Kidney capillary endothelial cell (primary cell): ENCODE measurements around the gene JPT2.
A peak's percentile ranks its signal among the peaks of the same experiment; 100 is the strongest.

ENCODE experiments used
- DNase-seq: peaks from one replicate; pipeline ENCODE4 v3.0.0-alpha.2; 2018; ENCODE audit warnings: low spot score

JPT2 gene

DNA sequence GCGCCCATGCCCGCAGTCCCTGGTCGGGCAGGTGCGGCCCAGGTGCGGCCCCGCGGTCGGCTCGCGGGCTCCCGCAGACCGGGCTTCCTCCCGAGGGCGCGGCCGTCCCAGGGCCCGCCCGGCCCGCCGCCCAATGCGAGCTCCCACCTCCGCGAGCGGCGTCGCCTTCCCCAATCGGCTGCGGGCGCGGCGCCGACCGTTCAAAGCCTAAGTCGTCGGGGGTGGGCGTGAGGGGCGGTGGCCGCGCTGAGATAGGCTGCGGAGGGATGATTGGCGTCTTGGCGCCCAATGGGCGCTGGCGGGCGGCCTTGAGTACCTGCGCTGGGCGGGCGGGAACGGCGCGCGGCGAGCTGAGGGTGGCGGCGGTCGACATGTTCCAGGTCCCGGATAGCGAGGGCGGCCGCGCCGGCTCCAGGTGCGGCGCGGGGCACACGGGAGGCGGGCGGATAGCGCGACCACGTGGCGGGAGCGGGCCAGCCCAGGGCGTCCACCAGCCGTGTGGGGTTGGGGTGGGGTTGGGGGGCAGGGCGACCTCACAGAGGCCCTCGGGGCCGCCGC, at the start of gene JPT2:
JPT2 (plus strand) TSS at position 338 of the 558 bp plus-strand sequence; CDS start at position 372, 34 bp downstream.
- peak; percentile 92 for DNase-seq

DNA sequence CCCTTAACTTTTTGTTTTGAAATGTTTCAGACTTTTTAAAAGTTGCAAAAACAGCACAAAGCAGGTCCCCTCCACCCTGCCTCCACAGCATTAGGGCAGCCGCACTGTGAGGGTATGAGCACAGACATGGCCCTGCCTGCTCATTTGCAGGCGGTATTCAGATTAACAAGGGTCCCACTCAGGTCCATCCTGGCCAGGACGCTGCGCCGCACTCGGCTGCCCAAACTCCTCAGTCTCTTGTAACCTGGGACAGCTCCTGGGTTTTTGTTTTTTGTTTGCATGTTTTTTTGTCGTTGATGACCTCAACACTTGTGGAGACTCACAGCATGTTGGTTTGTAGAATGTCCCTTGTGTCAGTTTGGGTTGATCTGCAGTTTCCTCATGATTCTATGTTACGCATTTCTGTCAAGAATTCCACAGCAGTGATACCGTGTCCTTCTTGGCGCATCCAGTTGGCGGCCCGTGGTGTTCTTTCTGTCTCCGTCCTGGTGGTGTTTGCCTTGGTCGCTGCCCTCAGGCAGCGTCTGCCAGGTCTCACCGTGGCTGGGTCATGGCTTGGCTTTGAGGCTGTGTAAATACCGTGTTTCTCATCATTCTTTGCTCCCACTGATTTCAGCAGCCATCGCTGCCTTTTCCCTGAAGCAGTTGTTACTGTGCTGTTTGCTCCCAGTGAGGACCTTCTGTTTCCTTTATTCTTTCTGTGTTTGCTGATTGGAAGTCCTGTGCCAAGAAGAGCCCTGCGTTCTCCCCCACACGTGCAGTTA, 47.4 kb upstream of the JPT2 start:
- no peak for DNase-seq

- DNase-seq: no peak
Measured at GRCh38 chr16:1631230-1631629, 46.8 kb upstream of the JPT2 start.

GRCh38 chr16:1631931-1632637, 46.0 kb upstream of the JPT2 start:
- DNase-seq: no peak

DNA sequence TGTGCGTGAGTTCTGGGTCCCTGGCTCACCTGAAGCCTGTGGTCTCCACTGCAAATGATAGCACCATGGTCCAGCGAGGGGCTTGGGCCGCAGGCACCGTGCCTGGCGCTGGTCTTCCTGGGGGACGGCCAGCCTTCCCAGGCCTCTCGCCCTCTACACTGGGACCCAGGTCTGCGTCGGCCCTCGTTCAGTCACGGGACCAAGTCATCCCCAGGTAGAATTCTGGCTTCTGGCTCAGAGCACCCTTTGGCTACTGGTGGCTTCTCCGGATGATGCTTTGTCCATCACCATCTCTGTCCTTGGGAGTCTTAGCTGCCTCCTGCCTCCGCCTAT, 45.5 kb upstream of the JPT2 start:
- no peak for DNase-seq

GRCh38 chr16:1633310-1633709, 44.8 kb upstream of the JPT2 start:
- no peak for DNase-seq

- no peak for DNase-seq
Measured at GRCh38 chr16:1634541-1634940, 43.5 kb upstream of the JPT2 start.

GRCh38 chr16:1635070-1635469, 43.0 kb upstream of the JPT2 start:
- no peak for DNase-seq

DNA sequence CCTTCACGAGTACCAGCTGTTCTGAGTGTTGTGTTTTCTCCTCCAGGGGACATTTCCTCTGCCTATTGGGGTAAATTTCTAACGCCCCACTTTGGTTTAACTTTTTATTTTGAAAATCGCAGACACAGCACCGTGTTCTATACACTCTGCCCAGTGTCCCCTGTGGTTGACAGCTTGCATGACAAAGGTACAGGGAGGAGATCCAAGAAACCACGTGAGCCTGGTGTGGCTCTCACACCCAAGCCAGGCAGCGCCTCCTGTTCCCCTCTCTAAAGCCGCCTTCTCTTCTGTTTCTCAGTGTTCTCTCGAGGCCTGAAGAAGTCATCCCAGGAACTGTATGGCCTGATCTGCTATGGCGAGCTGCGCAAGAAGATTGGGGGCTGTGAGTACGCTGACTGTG, 40.6 kb upstream of the JPT2 start:
- DNase-seq: no peak

- no peak for DNase-seq
Measured at GRCh38 chr16:1638757-1639156, 39.3 kb upstream of the JPT2 start.

DNA sequence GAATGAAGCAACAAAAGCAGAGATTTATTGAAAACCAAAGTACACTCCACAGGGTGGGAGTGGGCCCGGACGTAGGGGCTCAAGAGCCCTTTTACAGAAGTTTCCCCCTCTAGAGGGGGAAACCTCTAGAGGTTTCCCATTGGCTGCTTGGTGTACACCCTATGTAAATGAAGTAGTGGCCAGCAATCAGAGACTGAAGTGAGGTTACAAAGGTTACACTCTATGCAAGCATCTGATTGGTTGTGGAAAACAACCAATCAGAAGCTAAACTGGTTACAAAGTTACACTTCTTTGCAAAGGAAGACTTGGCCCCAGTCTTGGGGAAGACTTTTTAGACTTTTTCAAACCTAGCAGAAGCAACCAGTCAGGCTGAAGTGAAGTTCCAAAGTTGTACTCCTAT, 38.8 kb upstream of the JPT2 start:
- no peak for DNase-seq

DNA sequence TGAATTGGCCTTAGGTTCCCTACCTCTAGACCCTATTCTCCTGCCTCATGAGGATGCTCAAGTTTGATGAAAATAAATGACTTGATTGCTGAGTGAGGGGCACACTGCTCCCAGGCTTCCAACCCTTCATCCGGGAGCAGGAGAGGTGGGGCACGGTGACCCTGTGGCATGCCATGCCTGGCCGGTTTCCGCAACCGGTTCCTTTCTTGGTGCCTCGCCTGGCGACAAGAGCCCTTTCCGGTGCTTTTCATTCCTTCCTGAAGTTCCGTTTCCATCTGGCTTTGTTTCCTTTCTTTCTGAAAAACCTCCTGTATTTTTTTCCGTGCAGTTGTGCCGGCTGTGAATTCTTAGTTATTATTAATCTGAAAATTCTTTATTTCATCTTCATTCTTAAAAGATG, 38.2 kb upstream of the JPT2 start:
- peak; percentile 55 for DNase-seq

GRCh38 chr16:1640261-1640941, 37.7 kb upstream of the JPT2 start:
- DNase-seq: peak; percentile 61

GRCh38 chr16:1641261-1641660, 36.8 kb upstream of the JPT2 start:
- no peak for DNase-seq

- DNase-seq: no peak
Measured at GRCh38 chr16:1642148-1642547, 35.9 kb upstream of the JPT2 start.

DNA sequence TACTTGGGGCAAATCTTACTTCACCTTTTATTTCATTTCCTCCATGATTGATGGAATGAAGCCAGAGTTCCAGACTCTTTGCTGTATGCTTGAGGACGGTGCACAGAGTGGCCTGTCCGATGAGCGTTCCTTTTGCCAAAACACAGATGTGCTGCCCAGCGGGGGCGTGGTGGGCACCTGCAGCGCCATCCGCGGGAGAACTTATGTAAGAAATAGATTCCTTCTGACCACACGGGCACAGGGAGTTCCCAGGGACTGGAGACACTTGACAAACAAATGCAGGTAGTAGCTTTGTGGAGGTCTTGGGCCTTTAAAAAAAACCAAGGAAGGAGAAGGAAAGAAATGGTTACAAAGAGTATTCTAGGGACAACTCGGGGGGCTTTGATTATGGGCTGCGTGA, 35.3 kb upstream of the JPT2 start:
- DNase-seq: no peak

DNA sequence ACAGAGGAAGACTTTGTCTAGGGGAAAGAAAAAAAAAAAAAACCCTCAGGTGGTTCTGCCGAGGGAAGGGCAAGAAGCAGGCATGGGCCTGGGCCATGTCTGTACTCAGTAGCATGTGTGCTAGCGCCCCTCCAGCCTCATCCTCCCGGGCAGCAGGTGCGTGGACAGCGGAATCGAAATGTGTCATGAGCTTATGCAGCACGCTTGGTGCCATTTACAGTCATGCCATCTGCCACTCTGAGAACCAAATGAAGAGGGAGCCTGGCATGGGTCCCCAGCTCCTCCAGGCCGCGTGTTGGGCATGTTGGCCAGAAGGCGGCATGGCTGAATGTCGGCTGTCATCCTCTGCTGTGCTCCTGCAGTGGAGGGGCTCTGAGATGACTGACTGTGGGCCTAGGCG, 34.6 kb upstream of the JPT2 start:
- DNase-seq: no peak

DNA sequence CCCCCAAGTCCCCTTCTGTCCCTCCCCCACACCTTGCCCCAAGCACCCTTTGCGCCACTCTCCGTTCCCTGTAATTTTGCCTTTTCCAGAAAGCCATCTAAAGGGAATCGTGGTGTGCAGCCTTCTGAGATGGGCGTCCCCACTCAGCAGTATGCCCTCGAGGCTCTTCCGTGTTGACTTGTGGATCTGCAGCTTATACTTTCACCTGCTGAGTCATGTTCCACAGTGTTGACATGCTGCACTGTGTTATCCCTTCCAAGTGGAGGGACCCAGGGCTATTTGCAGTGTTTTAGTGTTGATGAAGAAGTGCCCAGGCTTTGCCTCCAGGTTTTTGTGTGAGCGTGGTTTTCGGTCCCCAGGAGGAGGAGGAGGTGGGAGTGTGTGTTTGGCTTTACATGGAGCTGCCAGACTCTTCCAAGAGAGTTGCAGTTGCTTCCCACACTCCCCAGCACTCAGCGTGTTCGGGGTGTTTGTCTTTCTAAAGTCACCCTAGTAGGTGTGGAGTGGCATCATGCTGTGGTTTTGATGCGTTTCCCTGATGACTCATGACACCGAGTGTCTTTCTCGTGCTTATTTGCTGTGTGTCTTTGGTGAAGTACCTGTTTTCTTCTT, 32.1 kb upstream of the JPT2 start:
- no peak for DNase-seq

GRCh38 chr16:1647856-1648255, 30.2 kb upstream of the JPT2 start:
- no peak for DNase-seq

GRCh38 chr16:1650131-1650530, 27.9 kb upstream of the JPT2 start:
- DNase-seq: no peak

GRCh38 chr16:1651094-1651973, 26.7 kb upstream of the JPT2 start:
- DNase-seq: no peak

DNA sequence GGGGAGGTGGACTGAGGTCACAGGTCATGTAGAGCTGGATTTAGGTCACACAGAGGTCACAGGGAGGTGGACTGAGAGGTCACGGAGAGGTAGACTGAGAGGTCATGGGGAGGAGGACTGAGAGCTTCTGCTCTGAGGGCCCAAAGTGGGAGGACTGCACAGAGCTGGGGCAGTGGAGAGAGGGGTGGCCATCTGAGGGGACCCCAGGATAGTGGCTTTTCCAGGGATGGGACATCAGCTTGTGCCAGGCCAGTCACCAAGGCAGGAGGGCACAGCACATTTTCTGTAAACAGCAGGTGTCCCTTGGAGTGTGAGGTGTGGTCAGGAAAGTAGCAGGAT, 26.1 kb upstream of the JPT2 start:
- no peak for DNase-seq
